Measurements from ENCODE around the gene CLCN6.

The CLCN6 gene

GRCh38 chr1:11856698-11857097 lies 50.7 kb downstream of the CLCN6 start:
- TF ChIP-seq GATA3 (IDR thresholded peaks at IDR 0.05; ENCODE audit: low read depth, low read length), result no peak
- TF ChIP-seq GATA2 (IDR thresholded peaks at IDR 0.05; ENCODE audit: low read depth, low read length), result no peak

DNA sequence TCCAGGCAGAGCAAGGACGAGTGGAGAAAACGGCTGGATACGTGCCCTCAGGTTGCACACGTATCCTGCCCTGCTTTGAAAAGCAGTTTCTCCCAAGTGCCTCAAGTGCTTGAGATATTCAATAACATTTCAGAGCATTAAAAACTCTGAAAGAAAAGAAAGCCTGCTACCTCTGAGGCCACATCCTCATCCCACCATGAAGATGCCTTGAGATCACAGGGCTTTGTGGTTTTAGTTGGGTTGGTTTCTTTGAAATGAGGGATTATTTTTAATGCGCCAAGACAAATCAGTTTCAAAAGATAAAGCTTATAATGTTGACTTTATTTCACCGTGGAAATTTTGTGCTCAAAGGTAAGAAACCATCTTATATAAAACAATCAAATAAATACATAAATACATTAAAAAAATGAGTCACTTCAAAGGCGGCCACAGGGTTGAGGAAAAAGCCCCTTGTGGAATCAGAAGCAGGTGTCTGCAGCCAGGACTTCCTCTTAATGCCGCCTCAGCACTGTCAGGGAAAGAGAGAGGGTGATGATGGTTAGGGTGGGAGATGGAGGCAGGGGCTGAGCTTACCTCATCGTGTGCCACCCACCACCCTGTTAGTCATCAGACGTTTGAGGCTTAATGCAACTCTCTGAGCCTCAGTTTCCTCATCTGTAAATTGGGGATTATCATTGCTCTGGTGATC lies 51.3 kb downstream of the CLCN6 start:
- TF ChIP-seq GATA3 (IDR thresholded peaks at IDR 0.05; ENCODE audit: low read depth, low read length) (no peak), GATA2 (IDR thresholded peaks at IDR 0.05; ENCODE audit: low read depth, low read length) (no peak)

GRCh38 chr1:11858158-11858557 lies 52.2 kb downstream of the CLCN6 start:
- no peak for TF ChIP-seq GATA3 (IDR thresholded peaks at IDR 0.05; ENCODE audit: low read depth, low read length)
- no peak for TF ChIP-seq GATA2 (IDR thresholded peaks at IDR 0.05; ENCODE audit: low read depth, low read length)

DNA sequence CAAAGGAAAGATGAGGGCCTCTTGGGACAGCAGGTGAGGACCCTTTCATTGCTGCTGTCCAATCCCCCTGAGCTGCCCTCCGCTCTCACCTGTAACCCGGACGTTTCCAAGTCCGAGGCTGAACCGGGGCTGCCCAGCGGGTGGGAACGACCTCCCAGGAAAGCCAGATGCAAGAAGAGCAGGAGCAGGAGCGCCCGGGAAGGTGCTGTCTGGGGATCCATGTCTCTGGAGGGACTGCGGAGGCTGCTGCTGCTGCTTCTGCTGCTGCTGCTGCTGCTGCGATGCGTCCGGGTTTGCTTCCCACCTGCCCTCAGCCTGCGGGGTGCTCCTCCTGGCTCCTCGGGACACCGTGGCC lies 52.6 kb downstream of the CLCN6 start, which contains the start of gene NPPB:
Gene NPPB, minus strand, starts transcription at position 333 of the 355 bp plus-strand sequence. Its CDS starts 112 bp downstream, at position 221.
- TF ChIP-seq GATA3 (IDR thresholded peaks at IDR 0.05; ENCODE audit: low read depth, low read length) (no peak), GATA2 (IDR thresholded peaks at IDR 0.05; ENCODE audit: low read depth, low read length) (no peak)

- no peak for TF ChIP-seq GATA3 (IDR thresholded peaks at IDR 0.05; ENCODE audit: low read depth, low read length)
- 0 out of 2 replicates have a peak, but pooled peaks have one; percentile 46 for TF ChIP-seq GATA2 (IDR thresholded peaks at IDR 0.05; ENCODE audit: low read depth, low read length)
Measured at GRCh38 chr1:11858968-11859871, 53.2 kb downstream of the CLCN6 start.

- TF ChIP-seq GATA3 (IDR thresholded peaks at IDR 0.05; ENCODE audit: low read depth, low read length) (no peak), GATA2 (IDR thresholded peaks at IDR 0.05; ENCODE audit: low read depth, low read length) (no peak; the same call in 1 of the 2 replicates)
Measured at GRCh38 chr1:11860083-11860482, 54.1 kb downstream of the CLCN6 start.

- TF ChIP-seq GATA3 (IDR thresholded peaks at IDR 0.05; ENCODE audit: low read depth, low read length), result no peak
- no peak for TF ChIP-seq GATA2 (IDR thresholded peaks at IDR 0.05; ENCODE audit: low read depth, low read length)
Measured at GRCh38 chr1:11860587-11860986, 54.6 kb downstream of the CLCN6 start.

- TF ChIP-seq GATA3 (IDR thresholded peaks at IDR 0.05; ENCODE audit: low read depth, low read length), result no peak
- TF ChIP-seq GATA2 (IDR thresholded peaks at IDR 0.05; ENCODE audit: low read depth, low read length), result no peak
Measured at GRCh38 chr1:11862890-11863289, 56.9 kb downstream of the CLCN6 start.

DNA sequence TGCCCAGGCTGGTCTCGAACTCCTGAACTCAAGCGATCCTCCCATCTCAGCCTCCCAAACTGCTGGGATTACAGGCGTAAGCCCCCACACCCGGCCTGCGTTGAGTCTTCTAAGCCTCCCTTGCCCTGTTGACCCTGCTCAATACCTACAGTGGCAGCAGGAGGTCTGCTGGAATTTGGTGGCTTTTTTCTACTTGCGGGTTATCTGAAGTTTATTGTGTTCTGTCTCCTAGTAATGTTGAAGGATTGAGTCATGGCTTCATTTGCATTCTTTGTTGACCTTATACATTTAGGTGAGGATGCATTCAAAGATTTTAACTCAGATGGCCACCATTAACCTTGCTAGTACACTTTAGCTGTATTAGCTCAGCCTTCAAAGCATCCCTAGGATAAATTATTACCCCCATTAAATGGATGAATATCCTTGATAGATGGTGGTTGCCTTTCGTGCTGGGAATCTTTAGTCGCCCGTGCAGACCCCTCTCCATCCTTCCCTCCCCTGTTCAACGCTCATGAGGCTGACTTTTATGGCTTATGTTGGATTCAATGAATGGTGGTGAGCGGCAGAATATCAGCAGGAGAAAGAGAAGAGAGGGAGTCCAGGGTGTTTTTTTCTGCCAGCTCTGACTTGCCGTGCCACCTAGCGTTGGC lies 62.5 kb downstream of the CLCN6 start:
- TF ChIP-seq GATA3 (IDR thresholded peaks at IDR 0.05; ENCODE audit: low read depth, low read length), result no peak
- TF ChIP-seq GATA2 (IDR thresholded peaks at IDR 0.05; ENCODE audit: low read depth, low read length), result no peak

DNA sequence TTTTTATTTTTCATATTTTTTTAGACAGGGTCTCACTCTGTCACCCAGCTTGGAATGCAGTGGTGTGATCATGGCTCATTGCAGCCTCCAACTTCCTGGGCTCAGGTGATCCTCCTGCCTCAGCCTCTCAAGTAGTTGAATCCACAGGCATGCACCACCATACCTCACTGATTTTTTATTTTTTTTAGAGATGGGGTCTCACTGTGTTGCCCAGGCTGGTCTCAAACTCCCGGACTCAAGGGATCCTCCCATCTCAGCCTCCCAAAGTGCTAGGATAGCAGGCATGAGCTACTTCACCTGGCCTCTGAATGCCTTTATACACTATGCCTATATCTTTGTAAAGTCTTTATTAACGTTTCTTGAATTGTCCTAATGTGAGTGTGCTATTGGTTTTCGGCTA lies 63.1 kb downstream of the CLCN6 start:
- TF ChIP-seq GATA3 (IDR thresholded peaks at IDR 0.05; ENCODE audit: low read depth, low read length) (no peak), GATA2 (IDR thresholded peaks at IDR 0.05; ENCODE audit: low read depth, low read length) (no peak)

GRCh38 chr1:11869650-11870207 lies 63.7 kb downstream of the CLCN6 start:
- no peak for TF ChIP-seq GATA3 (IDR thresholded peaks at IDR 0.05; ENCODE audit: low read depth, low read length)
- TF ChIP-seq GATA2 (IDR thresholded peaks at IDR 0.05; ENCODE audit: low read depth, low read length), result no peak

DNA sequence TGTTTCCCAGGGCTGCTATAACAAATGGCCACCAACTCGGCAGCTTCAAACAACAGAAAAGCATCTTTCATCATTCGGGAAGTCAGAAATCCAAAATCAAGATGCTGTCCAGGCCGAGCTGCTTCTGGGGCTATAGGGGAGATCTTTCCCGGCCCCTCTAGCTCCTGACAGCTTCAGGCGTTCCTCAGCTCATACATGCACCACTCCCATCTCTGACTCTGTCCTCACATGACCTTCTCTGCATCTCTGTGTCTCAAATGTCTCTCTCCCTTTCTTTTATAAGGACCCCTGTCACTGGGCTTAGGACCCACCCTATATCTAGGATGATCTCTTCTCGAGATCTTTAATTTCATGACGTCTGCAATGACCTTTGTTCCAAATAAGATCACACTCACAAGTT lies 66.6 kb downstream of the CLCN6 start:
- TF ChIP-seq GATA2 (IDR thresholded peaks at IDR 0.05; ENCODE audit: low read depth, low read length) (no peak), GATA3 (IDR thresholded peaks at IDR 0.05; ENCODE audit: low read depth, low read length) (no peak)

GRCh38 chr1:11873395-11874257 lies 67.6 kb downstream of the CLCN6 start:
- TF ChIP-seq GATA3 (IDR thresholded peaks at IDR 0.05; ENCODE audit: low read depth, low read length) (no peak), GATA2 (IDR thresholded peaks at IDR 0.05; ENCODE audit: low read depth, low read length) (no peak)

Measured in SH-SY5Y (cell line).